Erythroblast (primary cell): ENCODE results near the gene GNB1L.

Source experiments
- DNase-seq, 2 experiments: peaks; one replicate each; lab custom pipeline; 2025; lab: John Stamatoyannopoulos, UW
- GATA1 ChIP-seq: IDR thresholded peaks from 2 replicates; pipeline ENCODE4 v1.6.1; 2011; ENCODE audit warnings: low read depth, mild to moderate bottlenecking, control low read depth, low read length, moderate library complexity
- POLR2A ChIP-seq: IDR thresholded peaks from 2 replicates; pipeline ENCODE4 v1.6.1; 2011; ENCODE audit warnings: mild to moderate bottlenecking, low read length

GNB1L gene

GRCh38 chr22:19868333-19868732 lies 13.7 kb upstream of the GNB1L start:
- no peak for DNase-seq
- TF ChIP-seq GATA1 (no peak), POLR2A (no peak)

GRCh38 chr22:19867617-19868016 lies 12.9 kb upstream of the GNB1L start:
- DNase-seq: no peak
- TF ChIP-seq GATA1: no peak
- TF ChIP-seq POLR2A: no peak

GRCh38 chr22:19866665-19867009 lies 12.0 kb upstream of the GNB1L start:
- DNase-seq: no peak

GRCh38 chr22:19865141-19865829 lies 10.6 kb upstream of the GNB1L start:
- DNase-seq: no peak
- no peak for TF ChIP-seq GATA1
- TF ChIP-seq POLR2A: no peak

More at GRCh38 chr22:19866665-19867009, 12.0 kb upstream of the GNB1L start:
- no peak for TF ChIP-seq GATA1
- TF ChIP-seq POLR2A: no peak

GRCh38 chr22:19864538-19865106 lies 9.9 kb upstream of the GNB1L start:
- TF ChIP-seq POLR2A (no peak), GATA1 (no peak)

GRCh38 chr22:19863571-19863970 lies 8.9 kb upstream of the GNB1L start:
- TF ChIP-seq POLR2A (no peak), GATA1 (no peak)
- DNase-seq: no peak

More at GRCh38 chr22:19864538-19865106, 9.9 kb upstream of the GNB1L start:
- no peak for DNase-seq

GRCh38 chr22:19862619-19863246 lies 8.1 kb upstream of the GNB1L start:
- TF ChIP-seq GATA1 (no peak), POLR2A (no peak)

GRCh38 chr22:19859861-19860510 lies 5.3 kb upstream of the GNB1L start:
- no peak for DNase-seq
- TF ChIP-seq GATA1 (no peak), POLR2A (no peak)

More at GRCh38 chr22:19862619-19863246, 8.1 kb upstream of the GNB1L start:
- DNase-seq: no peak

GRCh38 chr22:19857382-19857781 lies 2.7 kb upstream of the GNB1L start:
- DNase-seq: no peak

GRCh38 chr22:19855504-19856409 lies 1.1 kb upstream of the GNB1L start:
- peak; percentile 80 to 82 for DNase-seq
- TF ChIP-seq GATA1 (peak; percentile 90), POLR2A (no peak)

More at GRCh38 chr22:19857382-19857781, 2.7 kb upstream of the GNB1L start:
- TF ChIP-seq POLR2A (no peak), GATA1 (no peak)

- DNase-seq: peak in 1 of 2 experiments; percentile 38
Observed at GRCh38 chr22:19853879-19854777, 546 bp downstream of the GNB1L start.

GRCh38 chr22:19853058-19853878 lies 1.4 kb downstream of the GNB1L start:
- TF ChIP-seq POLR2A (no peak), GATA1 (no peak)
- no peak for DNase-seq

More at GRCh38 chr22:19853879-19854777, 546 bp downstream of the GNB1L start:
- TF ChIP-seq GATA1: no peak
- no peak for TF ChIP-seq POLR2A
